Ishikawa (cell line): ENCODE measurements around the gene FAM118A.

ENCODE experiments used
- CEBPB ChIP-seq: IDR thresholded peaks from 2 replicates; pipeline ENCODE4 v1.6.1; 2012
- CREB1 ChIP-seq: IDR thresholded peaks from 2 replicates; pipeline ENCODE4 v1.6.1; 2012; ENCODE audit warnings: low read depth
- EGR1 ChIP-seq: IDR thresholded peaks from 2 replicates; pipeline ENCODE4 v1.6.1; 2012
- EP300 ChIP-seq: IDR thresholded peaks from 2 replicates; pipeline ENCODE4 v1.6.1; 2012; ENCODE audit warnings: borderline replicate concordance
- FOXM1 ChIP-seq: IDR thresholded peaks from 2 replicates; pipeline ENCODE4 v1.6.1; 2012; ENCODE audit warnings: low read depth, borderline replicate concordance
- NFIC ChIP-seq: IDR thresholded peaks from 2 replicates; pipeline ENCODE4 v1.6.1; 2012
- RAD21 ChIP-seq: IDR thresholded peaks from 2 replicates; pipeline ENCODE4 v1.6.1; 2012; ENCODE audit warnings: low read depth
- TAF1 ChIP-seq: IDR thresholded peaks from 2 replicates; pipeline ENCODE4 v1.6.1; 2012; ENCODE audit warnings: low read depth, mild to moderate bottlenecking
- TCF12 ChIP-seq: IDR thresholded peaks from 2 replicates; pipeline ENCODE4 v1.6.1; 2012; ENCODE audit warnings: low read depth
- TEAD4 ChIP-seq: IDR thresholded peaks from 2 replicates; pipeline ENCODE4 v1.6.1; 2012
- YY1 ChIP-seq: IDR thresholded peaks from 2 replicates; pipeline ENCODE4 v1.6.1; 2012; ENCODE audit warnings: low read depth
- ZBTB7A ChIP-seq: IDR thresholded peaks from 2 replicates; pipeline ENCODE4 v1.6.1; 2012; ENCODE audit warnings: low read depth
- TF ChIP-seq, protein P1 (sequence below): IDR thresholded peaks from 2 replicates; pipeline ENCODE4 v1.6.1; 2012; ENCODE audit warnings: low read depth, mild to moderate bottlenecking
- TF ChIP-seq, protein P2 (sequence below): IDR thresholded peaks from 2 replicates; pipeline ENCODE4 v1.6.1; 2012
- TF ChIP-seq, protein P3 (sequence below): IDR thresholded peaks from 2 replicates; pipeline ENCODE4 v1.6.1; 2012

The FAM118A gene

DNA sequence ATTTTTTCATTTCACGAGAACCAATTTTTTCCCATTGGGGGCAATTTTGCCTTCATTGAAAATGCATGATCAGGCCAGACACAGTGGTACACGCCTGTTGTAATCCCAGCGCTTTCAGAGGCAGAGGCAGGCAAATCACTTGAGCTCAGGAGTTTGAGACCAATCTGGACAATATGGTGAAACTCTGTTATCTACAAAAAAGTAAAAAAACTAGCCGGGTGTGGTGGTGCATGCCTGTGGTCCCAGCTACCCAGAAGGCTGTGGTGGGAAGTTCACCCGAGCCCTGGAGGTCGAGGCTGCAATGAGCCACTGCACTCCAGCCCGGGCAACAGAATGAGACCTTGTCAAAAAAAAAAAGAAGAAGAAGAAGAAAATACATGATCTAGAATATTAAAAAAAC is 44.2 kb upstream of the FAM118A start:
- TF ChIP-seq, protein P1, sequence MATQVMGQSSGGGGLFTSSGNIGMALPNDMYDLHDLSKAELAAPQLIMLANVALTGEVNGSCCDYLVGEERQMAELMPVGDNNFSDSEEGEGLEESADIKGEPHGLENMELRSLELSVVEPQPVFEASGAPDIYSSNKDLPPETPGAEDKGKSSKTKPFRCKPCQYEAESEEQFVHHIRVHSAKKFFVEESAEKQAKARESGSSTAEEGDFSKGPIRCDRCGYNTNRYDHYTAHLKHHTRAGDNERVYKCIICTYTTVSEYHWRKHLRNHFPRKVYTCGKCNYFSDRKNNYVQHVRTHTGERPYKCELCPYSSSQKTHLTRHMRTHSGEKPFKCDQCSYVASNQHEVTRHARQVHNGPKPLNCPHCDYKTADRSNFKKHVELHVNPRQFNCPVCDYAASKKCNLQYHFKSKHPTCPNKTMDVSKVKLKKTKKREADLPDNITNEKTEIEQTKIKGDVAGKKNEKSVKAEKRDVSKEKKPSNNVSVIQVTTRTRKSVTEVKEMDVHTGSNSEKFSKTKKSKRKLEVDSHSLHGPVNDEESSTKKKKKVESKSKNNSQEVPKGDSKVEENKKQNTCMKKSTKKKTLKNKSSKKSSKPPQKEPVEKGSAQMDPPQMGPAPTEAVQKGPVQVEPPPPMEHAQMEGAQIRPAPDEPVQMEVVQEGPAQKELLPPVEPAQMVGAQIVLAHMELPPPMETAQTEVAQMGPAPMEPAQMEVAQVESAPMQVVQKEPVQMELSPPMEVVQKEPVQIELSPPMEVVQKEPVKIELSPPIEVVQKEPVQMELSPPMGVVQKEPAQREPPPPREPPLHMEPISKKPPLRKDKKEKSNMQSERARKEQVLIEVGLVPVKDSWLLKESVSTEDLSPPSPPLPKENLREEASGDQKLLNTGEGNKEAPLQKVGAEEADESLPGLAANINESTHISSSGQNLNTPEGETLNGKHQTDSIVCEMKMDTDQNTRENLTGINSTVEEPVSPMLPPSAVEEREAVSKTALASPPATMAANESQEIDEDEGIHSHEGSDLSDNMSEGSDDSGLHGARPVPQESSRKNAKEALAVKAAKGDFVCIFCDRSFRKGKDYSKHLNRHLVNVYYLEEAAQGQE = no peak
- TF ChIP-seq NFIC (no peak), TCF12 (no peak), CEBPB (no peak), TEAD4 (no peak), EP300 (no peak), RAD21 (no peak), TAF1 (no peak), FOXM1 (no peak), YY1 (no peak), CREB1 (no peak), EGR1 (no peak), ZBTB7A (no peak)
- TF ChIP-seq, protein P2, sequence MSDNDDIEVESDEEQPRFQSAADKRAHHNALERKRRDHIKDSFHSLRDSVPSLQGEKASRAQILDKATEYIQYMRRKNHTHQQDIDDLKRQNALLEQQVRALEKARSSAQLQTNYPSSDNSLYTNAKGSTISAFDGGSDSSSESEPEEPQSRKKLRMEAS = no peak
- TF ChIP-seq, protein P3, sequence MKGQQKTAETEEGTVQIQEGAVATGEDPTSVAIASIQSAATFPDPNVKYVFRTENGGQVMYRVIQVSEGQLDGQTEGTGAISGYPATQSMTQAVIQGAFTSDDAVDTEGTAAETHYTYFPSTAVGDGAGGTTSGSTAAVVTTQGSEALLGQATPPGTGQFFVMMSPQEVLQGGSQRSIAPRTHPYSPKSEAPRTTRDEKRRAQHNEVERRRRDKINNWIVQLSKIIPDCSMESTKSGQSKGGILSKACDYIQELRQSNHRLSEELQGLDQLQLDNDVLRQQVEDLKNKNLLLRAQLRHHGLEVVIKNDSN = no peak

DNA sequence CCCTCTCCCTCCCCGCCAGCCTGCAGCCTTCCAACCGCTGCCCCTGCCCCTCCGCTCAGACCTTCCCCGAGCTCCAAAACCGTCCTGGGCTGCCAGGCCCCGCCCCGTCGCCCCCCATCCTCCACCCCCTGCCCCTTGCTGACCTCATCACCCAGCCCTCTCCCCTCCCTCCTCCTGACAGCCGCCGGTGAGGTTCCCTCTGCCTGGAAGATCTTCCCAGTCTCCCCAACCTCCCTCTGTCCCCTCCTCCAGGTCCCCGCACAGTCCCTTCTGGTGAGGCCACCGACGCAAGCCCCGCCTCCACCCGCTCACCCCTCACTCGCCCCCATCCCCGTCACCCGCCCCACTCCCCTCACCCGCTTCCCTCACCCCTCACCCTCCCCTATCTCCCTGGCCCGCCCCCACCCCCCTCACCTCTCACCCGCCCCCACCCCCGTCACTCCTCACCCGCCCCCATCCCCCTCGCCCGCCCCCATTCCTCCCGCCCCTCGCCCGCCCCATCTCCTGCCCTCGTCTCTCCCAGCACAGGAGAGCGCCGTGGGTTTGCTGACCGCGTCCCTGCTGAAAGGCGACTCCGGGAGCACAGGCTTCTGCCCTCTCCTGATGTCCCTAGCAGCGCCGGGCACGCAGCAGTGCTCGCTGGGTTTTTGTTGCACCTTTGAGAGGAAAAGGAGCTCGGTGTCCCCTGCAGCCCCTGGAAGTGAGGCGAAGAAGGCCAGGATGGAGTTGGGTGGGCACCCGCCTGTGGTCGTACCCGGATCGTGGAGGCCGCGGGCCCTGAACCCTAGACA is 41.4 kb upstream of the FAM118A start:
- TF ChIP-seq CEBPB (no peak), YY1 (no peak), NFIC (no peak)
- TF ChIP-seq, protein P2 = peak; percentile 31; the same call in 1 of the 2 replicates

DNA sequence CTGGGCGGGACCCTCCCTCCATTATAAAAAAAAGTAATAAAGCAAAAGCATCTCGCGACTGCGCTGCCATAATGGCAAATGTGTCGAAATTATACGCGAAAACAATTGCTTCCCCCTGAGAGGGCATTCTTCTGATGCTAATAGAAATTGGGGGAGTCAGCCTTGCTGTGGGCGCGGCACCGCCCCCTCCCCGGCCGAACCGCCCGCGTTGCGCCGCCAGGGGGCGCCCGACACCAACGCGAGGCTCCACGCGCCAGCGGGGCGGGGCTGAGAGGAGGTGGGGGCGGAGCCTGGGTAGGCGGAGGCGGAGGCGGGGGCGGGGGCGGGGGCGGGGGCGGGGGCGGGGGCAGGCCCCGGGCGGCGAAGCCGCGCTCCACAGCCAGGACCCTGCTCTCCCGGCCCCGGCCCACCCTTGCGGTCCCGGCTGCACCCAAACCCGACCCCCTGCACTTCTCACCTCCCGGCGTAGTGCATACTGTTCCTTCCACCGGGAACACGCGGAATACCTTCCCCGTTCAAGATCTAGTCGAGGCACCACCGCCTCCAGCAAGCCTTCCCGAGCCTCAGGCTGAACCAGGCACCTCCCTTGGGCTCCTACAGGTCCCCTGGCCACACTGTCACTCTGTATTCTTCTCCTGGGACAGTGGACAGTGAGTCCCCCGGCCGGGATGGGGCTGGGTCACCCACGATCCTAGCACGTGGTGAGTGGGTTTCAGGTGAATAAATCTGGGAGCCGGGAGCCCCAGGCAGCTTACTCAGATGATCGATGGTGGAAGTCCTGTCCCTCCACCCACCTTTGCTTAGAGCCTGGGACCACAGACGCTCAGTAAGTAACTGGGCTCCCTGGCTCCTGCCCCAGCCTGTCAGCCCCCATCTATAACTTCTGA is 40.5 kb upstream of the FAM118A start:
- TF ChIP-seq EGR1 (peak; percentile 57; the same call in 1 of the 2 replicates), FOXM1 (no peak), RAD21 (peak; percentile 83), ZBTB7A (peak; percentile 87; the same call in 1 of the 2 replicates), CEBPB (no peak), CREB1 (no peak)
- TF ChIP-seq, protein P2 = peak; percentile 46; the same call in 1 of the 2 replicates
- TF ChIP-seq, protein P3 = no peak

DNA sequence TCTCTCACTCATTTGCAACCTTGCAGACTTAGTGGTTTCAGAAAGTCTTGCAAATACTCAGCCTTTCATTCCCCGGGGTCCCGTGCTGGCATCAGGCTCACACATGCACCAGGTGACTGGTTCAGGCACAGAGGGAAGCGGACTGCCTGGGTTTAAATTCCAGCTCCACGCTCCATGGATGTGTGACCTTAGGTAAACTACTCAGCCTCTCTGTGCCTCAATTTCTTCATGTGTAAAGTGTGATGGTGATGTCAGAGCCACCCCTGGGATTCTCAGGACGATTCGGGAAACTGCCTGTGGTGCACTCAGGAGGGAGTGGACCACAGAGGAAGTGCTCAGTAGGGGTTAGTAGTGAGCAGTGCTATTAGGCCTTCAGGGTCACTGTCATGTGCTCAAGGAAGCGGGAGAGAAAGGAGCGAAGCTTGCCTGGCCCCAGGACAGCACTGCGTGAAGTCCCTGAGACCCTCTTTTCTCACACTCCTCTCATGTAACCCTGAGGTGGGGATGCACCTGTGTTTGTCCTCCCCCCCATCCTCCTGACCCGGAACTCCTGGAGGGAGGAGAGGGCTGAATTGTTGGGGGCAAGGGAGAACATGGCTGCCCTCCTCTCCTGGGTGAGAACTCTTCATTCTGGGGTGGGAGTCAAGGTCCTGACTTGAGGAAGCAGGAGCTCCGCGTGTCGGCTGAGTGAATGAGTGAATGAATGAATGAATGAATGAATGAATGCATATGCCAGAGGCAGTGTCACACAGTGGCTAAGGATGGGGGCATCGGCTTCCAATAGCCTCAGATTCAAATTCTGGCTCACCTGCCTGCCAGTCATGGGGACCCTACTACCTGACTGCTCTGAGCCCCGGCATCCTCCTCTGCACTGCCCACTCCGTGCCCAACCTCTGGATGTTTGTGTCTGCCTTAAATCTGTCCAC is 39.4 kb upstream of the FAM118A start:
- TF ChIP-seq NFIC (no peak), YY1 (no peak), FOXM1 (no peak), RAD21 (no peak), CREB1 (no peak), TCF12 (no peak), CEBPB (no peak), EGR1 (no peak), TEAD4 (no peak), TAF1 (no peak), ZBTB7A (no peak), EP300 (no peak)
- TF ChIP-seq, protein P2 = no peak
- TF ChIP-seq, protein P1 = no peak
- TF ChIP-seq, protein P3 = no peak
